BJ (cell line): ENCODE results near the gene TRAPPC12. TPM values are rescaled to one million over a fixed set of nuclear protein-coding genes. Genes with fewer than 3 reads are reported as not detected.
"Not testable (repeated sequence)": the region's sequence is repeated elsewhere in the genome, so short reads cannot be mapped to it uniquely, and the experiment has no call there.

Experiments used
- CTCF ChIA-PET: fragments of 350-600 bp; formaldehyde crosslinking; extraction: SDS; loops from one replicate; lab custom pipeline; 2021; ENCODE audit warnings: antibody characterized with exemption, inconsistent platforms; lab: Yijun Ruan, JAX
- POLR2A ChIA-PET: fragments of 300-600 bp; sonication (Branson Sonifier 250); formaldehyde crosslinking; extraction: SDS; loops from one replicate; lab custom pipeline; 2021; ENCODE audit warnings: antibody characterized with exemption; lab: Charles Lee
- DNase-seq: peaks from one replicate; pipeline ENCODE4 v3.0.0-alpha.2; 2011; ENCODE audit warnings: low read depth
- H3K27me3 ChIP-seq: 2 replicates; pipeline ENCODE4 v1.6.0; 2011; ENCODE audit warnings: low read length; ENCODE audit not compliant: control insufficient read depth, insufficient read depth
- H3K36me3 ChIP-seq: 2 replicates; pipeline ENCODE4 v1.5.1; 2011; ENCODE audit warnings: low read length; ENCODE audit not compliant: control insufficient read depth, insufficient read depth
- H3K4me3 ChIP-seq: 2 replicates; pipeline ENCODE4 v1.5.1; 2011; ENCODE audit warnings: low read depth, mild to moderate bottlenecking, control low read depth, low read length
- polyA plus RNA-seq: library from polyadenylated mRNA; depleted of rRNA; stranded (reverse); fragments of >200 nt; gene quantifications from 2 replicates; pipeline ENCODE4 v1.2.3, GENCODE V29; 2011
- TF ChIP-seq, protein P1 (sequence below): IDR thresholded peaks from 2 replicates; pipeline ENCODE4 v1.5.1; 2011; ENCODE audit warnings: low read depth, mild to moderate bottlenecking, control low read depth, inconsistent platforms, low read length, moderate library complexity; ENCODE audit not compliant: insufficient read depth

TRAPPC12 gene
- polyA plus RNA-seq, 1 experiment: 57.8 TPM

DNA sequence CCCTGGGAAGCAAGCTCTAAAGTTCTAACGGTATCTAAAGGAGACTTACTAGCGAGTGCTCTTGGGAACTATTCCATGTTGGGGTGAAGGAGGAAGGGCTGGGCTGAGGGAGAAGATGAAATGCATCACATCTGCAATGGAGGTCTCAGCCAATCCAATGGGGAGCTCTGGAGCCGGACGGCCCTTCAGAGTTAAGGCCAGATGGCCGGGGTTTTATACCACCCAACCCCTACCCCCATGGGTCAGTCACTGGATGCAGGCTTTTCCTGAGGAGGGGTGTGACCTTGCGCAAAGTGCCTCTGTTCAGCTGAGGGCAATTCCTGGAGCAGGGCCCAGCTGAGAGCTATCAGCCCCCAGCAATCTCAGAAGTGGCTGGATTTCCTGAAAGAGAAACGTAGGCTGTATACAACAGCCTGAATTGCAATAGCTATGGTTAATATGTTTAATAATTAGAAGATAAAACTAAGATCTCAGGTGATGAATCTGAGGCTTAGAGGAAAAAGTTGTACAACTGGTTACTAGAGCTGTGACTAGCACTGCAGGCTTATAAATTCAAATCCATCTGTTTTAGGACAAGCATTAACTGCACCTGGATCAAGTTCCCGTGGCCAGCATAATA lies 23.4 kb upstream of the TRAPPC12 start:
- Histone ChIP-seq H3K4me3 (no peak overlapping the region), H3K27me3 (no peaks in the 10 kb centered on the region), H3K36me3 (peaks cover 3% of the 10 kb centered on the region)
- DNase-seq: no peak
- CTCF ChIA-PET: interaction anchor here (0.8 to 1.0 kb wide), 2 partner anchors 10 to 53 kb away, joined by 3 read pairs; no protein-coding TSS in a partner anchor
- TF ChIP-seq, protein P1, sequence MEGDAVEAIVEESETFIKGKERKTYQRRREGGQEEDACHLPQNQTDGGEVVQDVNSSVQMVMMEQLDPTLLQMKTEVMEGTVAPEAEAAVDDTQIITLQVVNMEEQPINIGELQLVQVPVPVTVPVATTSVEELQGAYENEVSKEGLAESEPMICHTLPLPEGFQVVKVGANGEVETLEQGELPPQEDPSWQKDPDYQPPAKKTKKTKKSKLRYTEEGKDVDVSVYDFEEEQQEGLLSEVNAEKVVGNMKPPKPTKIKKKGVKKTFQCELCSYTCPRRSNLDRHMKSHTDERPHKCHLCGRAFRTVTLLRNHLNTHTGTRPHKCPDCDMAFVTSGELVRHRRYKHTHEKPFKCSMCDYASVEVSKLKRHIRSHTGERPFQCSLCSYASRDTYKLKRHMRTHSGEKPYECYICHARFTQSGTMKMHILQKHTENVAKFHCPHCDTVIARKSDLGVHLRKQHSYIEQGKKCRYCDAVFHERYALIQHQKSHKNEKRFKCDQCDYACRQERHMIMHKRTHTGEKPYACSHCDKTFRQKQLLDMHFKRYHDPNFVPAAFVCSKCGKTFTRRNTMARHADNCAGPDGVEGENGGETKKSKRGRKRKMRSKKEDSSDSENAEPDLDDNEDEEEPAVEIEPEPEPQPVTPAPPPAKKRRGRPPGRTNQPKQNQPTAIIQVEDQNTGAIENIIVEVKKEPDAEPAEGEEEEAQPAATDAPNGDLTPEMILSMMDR: no peak
- POLR2A ChIA-PET: no interaction called here

DNA sequence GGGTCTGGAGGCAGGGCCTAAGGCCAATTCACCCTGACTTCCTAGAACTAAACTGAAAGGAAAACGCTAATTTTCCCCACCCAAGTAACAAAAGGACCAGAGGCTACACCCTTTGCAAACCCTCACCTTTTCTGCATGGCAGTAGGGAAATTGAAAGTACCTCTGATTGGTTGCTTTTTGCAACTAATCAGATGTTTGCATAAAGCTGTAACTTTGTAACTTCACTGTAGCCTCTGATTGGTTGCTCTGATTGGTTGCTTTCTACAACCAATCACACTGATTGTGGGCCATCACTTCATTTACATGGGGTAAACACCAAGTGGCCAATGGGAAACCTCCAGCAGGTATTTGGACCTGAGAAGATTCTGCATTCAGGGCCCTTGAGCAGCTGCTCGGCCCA lies 22.7 kb upstream of the TRAPPC12 start:
- ChIA-PET CTCF (interaction anchor here (0.9 to 1.0 kb wide), 2 partner anchors 9 kb away, joined by 3 to 4 read pairs; no protein-coding TSS in a partner anchor), POLR2A (no interaction called here)
- TF ChIP-seq, protein P1: no peak
- no peak for DNase-seq
- Histone ChIP-seq H3K27me3 (no peaks in the 10 kb centered on the region), H3K4me3 (no peak overlapping the region), H3K36me3 (peaks cover 3% of the 10 kb centered on the region)

DNA sequence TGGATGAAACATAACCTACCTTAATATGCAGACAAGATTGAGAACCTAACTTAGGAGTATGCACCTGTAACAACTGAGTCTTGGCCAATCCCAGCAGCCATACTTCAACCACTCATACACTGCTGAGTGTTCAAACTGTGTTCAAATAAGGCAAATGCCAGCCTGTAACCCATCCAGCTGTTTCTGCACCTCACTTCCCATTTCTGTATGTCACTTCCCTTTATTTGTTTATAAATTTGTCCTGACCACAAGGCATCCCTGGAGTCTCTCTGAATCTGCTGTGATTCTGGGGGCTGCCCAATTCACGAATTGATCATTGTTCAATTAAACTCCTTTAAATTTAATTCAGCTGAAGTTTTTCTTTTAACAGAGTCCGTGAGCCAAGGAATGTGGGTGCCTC lies 22.0 kb upstream of the TRAPPC12 start:
- DNase-seq, H3K4me3 ChIP-seq, POLR2A ChIA-PET, H3K36me3 ChIP-seq, H3K27me3 ChIP-seq: not testable (repeated sequence)
- CTCF ChIA-PET: interaction anchor here (0.9 kb wide), 1 partner anchor 10 kb away, joined by 4 read pairs; no protein-coding TSS in a partner anchor

DNA sequence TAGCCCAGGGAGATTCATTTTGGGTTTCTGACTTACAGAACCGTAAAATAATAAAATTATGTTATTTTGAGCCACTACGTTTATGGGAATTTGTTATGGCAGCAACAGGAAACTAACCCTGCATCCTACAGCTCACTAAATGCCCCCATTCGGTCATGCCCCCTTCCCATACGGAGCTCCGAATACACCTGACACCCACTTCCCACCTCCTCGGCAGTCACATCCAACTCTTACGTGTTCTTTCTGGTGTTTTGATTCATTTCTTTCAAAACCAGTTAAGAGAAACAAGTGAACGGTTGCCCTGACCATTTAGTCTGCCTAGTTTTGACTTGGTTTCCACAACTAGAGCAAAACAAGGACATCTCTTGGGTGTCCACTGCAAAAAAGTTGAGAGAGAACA lies 21.6 kb upstream of the TRAPPC12 start:
- Histone ChIP-seq H3K4me3 (no peak overlapping the region), H3K27me3 (no peaks in the 10 kb centered on the region), H3K36me3 (peaks cover 3% of the 10 kb centered on the region)
- ChIA-PET CTCF (interaction anchor here (0.9 kb wide), 1 partner anchor 10 kb away, joined by 4 read pairs; no protein-coding TSS in a partner anchor), POLR2A (no interaction called here)
- no peak for DNase-seq
- TF ChIP-seq, protein P1: no peak

DNA sequence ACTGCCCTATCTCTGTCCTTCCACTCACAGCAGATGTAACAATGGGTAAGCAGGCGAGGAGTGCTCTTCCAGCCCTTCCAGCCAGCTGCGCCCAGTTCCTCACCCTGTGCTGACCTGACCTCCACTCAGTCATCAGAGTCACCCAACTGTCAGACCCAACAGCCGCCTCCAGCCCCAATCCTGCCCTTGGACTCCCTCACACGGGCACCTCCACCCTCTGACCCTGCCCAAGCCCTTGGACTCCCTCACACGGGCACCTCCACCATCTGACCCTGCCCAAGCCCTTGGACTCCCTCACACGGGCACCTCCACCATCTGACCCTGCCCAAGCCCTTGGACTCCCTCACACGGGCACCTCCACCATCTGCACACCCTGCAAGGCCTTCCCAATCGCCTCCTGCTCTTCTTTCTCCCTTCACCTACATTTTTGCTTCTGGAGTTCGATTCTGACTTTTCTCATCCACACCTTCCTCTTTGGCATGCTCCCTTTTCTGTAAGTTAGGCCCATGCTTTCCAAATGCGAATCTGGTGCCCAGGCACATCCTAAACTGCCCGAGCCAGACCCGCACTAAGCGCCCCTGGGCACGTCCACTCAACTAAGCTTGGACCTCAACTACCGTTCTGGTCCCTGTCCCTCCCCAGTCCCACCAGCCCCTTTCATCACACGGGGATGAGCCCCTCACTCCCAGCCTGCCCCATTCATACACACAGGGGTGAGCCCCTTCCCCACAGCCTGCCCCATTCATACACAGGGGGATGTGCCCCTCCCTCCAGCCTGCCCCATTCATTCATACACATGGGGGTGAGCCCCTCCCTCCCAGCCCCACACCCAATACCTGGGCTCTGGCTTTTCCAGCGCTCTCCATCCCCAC lies 17.7 kb upstream of the TRAPPC12 start:
- Histone ChIP-seq H3K4me3 (no peak overlapping the region), H3K27me3 (no peaks in the 10 kb centered on the region), H3K36me3 (no peaks in the 10 kb centered on the region)
- no peak for DNase-seq
- TF ChIP-seq, protein P1: no peak
- POLR2A ChIA-PET: no interaction called here
- CTCF ChIA-PET: interaction anchor here (0.7 kb wide), 1 partner anchor 112 kb away, joined by 3 read pairs; no protein-coding TSS in a partner anchor
